Body of pancreas (tissue), 4 donors: ENCODE measurements around the gene TF. TPM values are rescaled to one million over a fixed set of nuclear protein-coding genes. Genes with fewer than 3 reads are reported as not detected.

Experiments
- ATAC-seq: fragments of 150-250 bp; one replicate; pipeline ENCODE4 v1.9.1; 2016
- DNase-seq, 4 donors: peaks; one replicate each; pipeline ENCODE4 v3.0.0-alpha.2; 2019
- H3K27ac ChIP-seq, 4 donors: fragments of 200-600 bp; sonication (generic); 1 replicate in 3 of 4; 2 replicates in 1 of 4; pipeline versions ENCODE4 v1.5.1 to v1.6.1; 2016 to 2019; ENCODE audit warnings: mild to moderate bottlenecking in 1 of 4, mixed read lengths in 1 of 4, moderate library complexity in 1 of 4
- H3K27me3 ChIP-seq, 2 donors: fragments of 200-600 bp; sonication (generic); one replicate each; pipeline ENCODE4 v1.6.0; 2016; ENCODE audit warnings: mild to moderate bottlenecking in 1 of 2
- H3K36me3 ChIP-seq, 2 donors: fragments of 200-600 bp; sonication (generic); replicated peaks in 1 of 2; 2 replicates each; pipeline ENCODE4 v1.5.1; 2016; ENCODE audit warnings: low read depth in 2 of 2; ENCODE audit not compliant: insufficient read depth in 1 of 2
- H3K4me1 ChIP-seq: fragments of 200-600 bp; sonication (generic); one replicate; pipeline ENCODE4 v1.6.0; 2016
- H3K4me3 ChIP-seq, 2 donors: fragments of 200-600 bp; sonication (generic); 1 replicate in 1 of 2; 2 replicates in 1 of 2; pipeline ENCODE4 v1.5.1; 2016 to 2019
- H3K9me3 ChIP-seq, 3 donors: fragments of 200-600 bp; sonication (generic); 1 replicate in 2 of 3; 2 replicates in 1 of 3; pipeline ENCODE4 v1.5.1; 2016
- CTCF ChIP-seq, 7 experiments: fragments of 450-650 bp in 4 of 7; fragments of 200-600 bp in 3 of 7; sonication (generic) in 3 of 7; IDR thresholded peaks; one replicate each; pipeline ENCODE4 v1.5.1; 2016 to 2019; ENCODE audit warnings: antibody characterized with exemption in 7 of 7
- POLR2A ChIP-seq, 3 donors: fragments of 450-650 bp; IDR thresholded peaks; one replicate each; pipeline ENCODE4 v1.6.1; 2016; ENCODE audit warnings: antibody characterized with exemption in 3 of 3, mild to moderate bottlenecking in 2 of 3
- WGBS, 2 donors: methylation state at CpG; one replicate each; pipeline ENCODE4 v1.1.5; 2017; 5-methylcytosine and 5-hydroxymethylcytosine counted together
- intact Hi-C: fragments of 100-400 bp; cut with DNase I; formaldehyde crosslinking; loops from one replicate; pipeline ENCODE4 v1.15.1; 2023
- total RNA-seq, 2 donors: library from RNA; depleted of rRNA; stranded (reverse); fragments of >200 nt; gene quantifications; one replicate each; pipeline ENCODE4 v1.1.0, GENCODE V29; 2016

TF gene
- total RNA-seq, 2 donors from 2014 or later: 0.26 to 7.9 TPM

- 75 to 77% methylated on average over 6 of the region's 6 CpGs for WGBS, 2 donors
- Histone ChIP-seq H3K27me3 (no peaks in the 10 kb centered on the region), H3K4me1 (no peaks in the 10 kb centered on the region), H3K4me3 (no peak overlapping the region), H3K9me3 (no peaks in the 10 kb centered on the region), H3K36me3 (no peaks in the 10 kb centered on the region), H3K27ac (no peak overlapping the region)
- DNase-seq (no peak), ATAC-seq (no peak)
- intact Hi-C loops: no loop called here
- no peak for TF ChIP-seq POLR2A (IDR thresholded peaks at IDR 0.05)
- TF ChIP-seq CTCF (IDR thresholded peaks at IDR 0.05): no peak
These were observed 15.7 kb downstream of the TF start for GRCh38 chr3:133761605-133762484.

DNA sequence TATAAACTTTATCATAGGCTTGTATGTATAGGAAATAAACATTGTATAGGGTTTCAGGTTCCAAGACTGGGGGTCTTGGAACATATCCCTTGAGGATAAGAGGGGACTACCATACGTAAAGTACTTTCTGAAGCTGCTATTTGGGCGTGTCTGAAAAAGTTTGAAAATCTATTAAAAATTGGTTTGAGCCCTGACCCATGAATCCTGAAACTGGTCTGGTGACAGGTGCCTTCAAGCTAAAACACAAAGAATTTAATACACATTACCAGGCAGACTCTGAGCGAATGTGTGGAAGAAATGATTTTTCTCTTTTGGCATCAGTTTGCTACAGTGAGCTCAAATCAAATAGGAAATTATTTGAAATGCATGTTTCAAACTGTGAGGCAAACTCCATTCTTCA, 16.3 kb downstream of the TF start:
- Histone ChIP-seq H3K27me3 (no peaks in the 10 kb centered on the region), H3K4me3 (no peak overlapping the region), H3K36me3 (no peaks in the 10 kb centered on the region), H3K9me3 (no peaks in the 10 kb centered on the region), H3K4me1 (no peaks in the 10 kb centered on the region), H3K27ac (no peak overlapping the region)
- TF ChIP-seq POLR2A (IDR thresholded peaks at IDR 0.05): no peak
- TF ChIP-seq CTCF (IDR thresholded peaks at IDR 0.05): no peak
- intact Hi-C loops: no loop called here
- ATAC-seq (no peak), DNase-seq (no peak)
- 56 to 87% methylated on average over 3 of the region's 3 CpGs for WGBS, 2 donors

DNA sequence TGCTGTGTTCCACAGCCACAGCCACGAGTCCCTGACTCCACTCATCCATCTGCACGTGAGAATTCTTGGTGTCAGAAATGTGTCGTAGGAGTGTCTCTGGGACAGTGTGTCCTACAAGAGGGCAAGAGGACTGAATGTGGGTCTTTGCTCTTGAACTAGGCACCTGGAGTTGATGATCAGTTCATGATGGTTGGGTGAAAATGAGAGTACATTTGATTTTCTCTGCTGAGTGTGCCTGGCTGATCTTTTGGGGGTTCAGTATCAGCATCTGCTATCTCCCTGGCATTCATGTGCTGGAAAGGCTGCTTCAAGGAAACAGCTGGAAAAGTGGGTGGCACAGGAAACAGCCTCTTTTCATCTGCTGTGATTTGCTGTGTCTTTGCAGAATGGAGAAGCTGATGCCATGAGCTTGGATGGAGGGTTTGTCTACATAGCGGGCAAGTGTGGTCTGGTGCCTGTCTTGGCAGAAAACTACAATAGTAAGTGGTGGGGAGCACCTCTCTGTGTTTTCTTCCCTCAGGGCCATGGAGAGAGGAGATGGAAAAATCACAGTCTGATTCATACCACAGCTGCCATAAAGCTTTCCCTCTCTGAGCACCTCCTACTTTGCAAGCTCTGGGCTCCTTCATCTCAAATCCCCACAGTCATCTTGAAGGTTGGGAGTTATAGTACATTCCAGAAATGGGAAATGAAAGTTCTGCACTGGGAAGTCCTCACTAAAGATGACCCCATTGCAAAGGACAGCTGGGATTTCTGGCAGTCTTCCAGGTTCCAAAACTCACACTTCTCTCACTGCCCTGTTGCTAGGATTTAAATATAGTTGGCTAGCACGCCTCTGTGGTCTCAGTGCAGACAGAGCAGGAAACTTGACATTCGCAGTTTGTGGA, 17.8 kb downstream of the TF start:
- H3K27ac ChIP-seq: no peak overlapping the region
- H3K27me3 ChIP-seq: no peaks in the 10 kb centered on the region
- no peaks in the 10 kb centered on the region for H3K36me3 ChIP-seq
- no peak overlapping the region for H3K4me3 ChIP-seq
- no peaks in the 10 kb centered on the region for H3K4me1 ChIP-seq
- TF ChIP-seq CTCF (IDR thresholded peaks at IDR 0.05): no peak
- TF ChIP-seq POLR2A (IDR thresholded peaks at IDR 0.05): no peak
- H3K9me3 ChIP-seq: no peaks in the 10 kb centered on the region
- intact Hi-C loops: no loop called here
- 68 to 73% methylated on average over 6 of the region's 6 CpGs for WGBS, 2 donors
- ATAC-seq (no peak), DNase-seq (no peak)

DNA sequence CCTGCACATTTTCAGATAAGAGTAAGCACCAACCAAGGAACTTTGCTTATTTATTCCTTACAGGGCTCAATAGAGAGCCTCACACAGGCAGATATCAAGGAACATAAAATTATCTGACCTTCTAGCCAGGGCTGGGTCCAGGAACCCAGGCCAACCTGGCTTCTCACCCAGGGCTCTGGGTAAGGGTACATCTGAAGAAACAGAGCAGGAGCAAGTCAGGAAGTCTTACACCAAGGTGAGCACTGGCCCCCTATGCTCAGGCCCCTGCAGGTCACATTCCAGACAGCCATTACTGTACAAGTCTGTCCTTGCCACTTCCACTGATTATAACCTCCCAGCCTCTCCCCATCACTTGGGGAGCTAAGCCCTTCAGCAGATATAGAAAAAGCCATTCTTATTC, 19.1 kb downstream of the TF start:
- Histone ChIP-seq H3K27ac (no peak overlapping the region), H3K4me1 (no peaks in the 10 kb centered on the region), H3K9me3 (no peaks in the 10 kb centered on the region), H3K27me3 (no peaks in the 10 kb centered on the region), H3K4me3 (no peak overlapping the region), H3K36me3 (no peaks in the 10 kb centered on the region)
- TF ChIP-seq CTCF (IDR thresholded peaks at IDR 0.05): no peak
- no peak for TF ChIP-seq POLR2A (IDR thresholded peaks at IDR 0.05)
- DNase-seq (no peak), ATAC-seq (no peak)
- intact Hi-C loops: no loop called here
